Thoracic aorta (tissue), 2 donors: ENCODE data around the gene CETN1. TPM values are rescaled to one million over a fixed set of nuclear protein-coding genes. Genes with fewer than 3 reads are reported as not detected.

Experiments used
- total RNA-seq, 2 donors: library from RNA; depleted of rRNA; stranded (reverse); fragments of >200 nt; gene quantifications; one replicate each; pipeline versions ENCODE4 v1.1.0 to v1.2.3, GENCODE V29; 2016

The CETN1 gene
- total RNA-seq, 2 donors from 2014 or later, result not detected

Other genes with a start within 250 kb of the CETN1 start
- gene COLEC12, start 79.7 kb upstream of the CETN1 start, total RNA-seq, result 10 to 100 TPM; 19.3 to 21.3 TPM
- gene CLUL1, start 16.6 kb downstream of the CETN1 start, total RNA-seq, result under 1 TPM in 1 of 2 donors, not detected in 1; 0.99 TPM
- 1 to 10 TPM; 1.2 to 8.2 TPM for gene TYMS, start 77.3 kb downstream of the CETN1 start, total RNA-seq
- gene ENOSF1, start 132.2 kb downstream of the CETN1 start, total RNA-seq, result 10 to 100 TPM; 77.8 to 85.9 TPM
- 10 to 100 TPM; 41.2 to 50.4 TPM for gene YES1, start 231.9 kb downstream of the CETN1 start, total RNA-seq